ENCODE results near the gene SIDT1.

- TF ChIP-seq POLR2A (IDR thresholded peaks at IDR 0.05) (no peak), CTCF (IDR thresholded peaks at IDR 0.05) (no peak)
Observed at GRCh38 chr3:113571360-113571759, 39.0 kb downstream of the SIDT1 start.
